Epidermal melanocyte (primary cell): ENCODE data around the gene LGI2.
"Not testable (repeated sequence)": the region's sequence is repeated elsewhere in the genome, so short reads cannot be mapped to it uniquely, and the experiment has no call there.

Experiments
- DNase-seq: peaks from one replicate; pipeline ENCODE4 v3.0.0; 2011; ENCODE audit warnings: low spot score; ENCODE audit not compliant: insufficient read length

Gene LGI2, protein sequence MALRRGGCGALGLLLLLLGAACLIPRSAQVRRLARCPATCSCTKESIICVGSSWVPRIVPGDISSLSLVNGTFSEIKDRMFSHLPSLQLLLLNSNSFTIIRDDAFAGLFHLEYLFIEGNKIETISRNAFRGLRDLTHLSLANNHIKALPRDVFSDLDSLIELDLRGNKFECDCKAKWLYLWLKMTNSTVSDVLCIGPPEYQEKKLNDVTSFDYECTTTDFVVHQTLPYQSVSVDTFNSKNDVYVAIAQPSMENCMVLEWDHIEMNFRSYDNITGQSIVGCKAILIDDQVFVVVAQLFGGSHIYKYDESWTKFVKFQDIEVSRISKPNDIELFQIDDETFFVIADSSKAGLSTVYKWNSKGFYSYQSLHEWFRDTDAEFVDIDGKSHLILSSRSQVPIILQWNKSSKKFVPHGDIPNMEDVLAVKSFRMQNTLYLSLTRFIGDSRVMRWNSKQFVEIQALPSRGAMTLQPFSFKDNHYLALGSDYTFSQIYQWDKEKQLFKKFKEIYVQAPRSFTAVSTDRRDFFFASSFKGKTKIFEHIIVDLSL

DNA sequence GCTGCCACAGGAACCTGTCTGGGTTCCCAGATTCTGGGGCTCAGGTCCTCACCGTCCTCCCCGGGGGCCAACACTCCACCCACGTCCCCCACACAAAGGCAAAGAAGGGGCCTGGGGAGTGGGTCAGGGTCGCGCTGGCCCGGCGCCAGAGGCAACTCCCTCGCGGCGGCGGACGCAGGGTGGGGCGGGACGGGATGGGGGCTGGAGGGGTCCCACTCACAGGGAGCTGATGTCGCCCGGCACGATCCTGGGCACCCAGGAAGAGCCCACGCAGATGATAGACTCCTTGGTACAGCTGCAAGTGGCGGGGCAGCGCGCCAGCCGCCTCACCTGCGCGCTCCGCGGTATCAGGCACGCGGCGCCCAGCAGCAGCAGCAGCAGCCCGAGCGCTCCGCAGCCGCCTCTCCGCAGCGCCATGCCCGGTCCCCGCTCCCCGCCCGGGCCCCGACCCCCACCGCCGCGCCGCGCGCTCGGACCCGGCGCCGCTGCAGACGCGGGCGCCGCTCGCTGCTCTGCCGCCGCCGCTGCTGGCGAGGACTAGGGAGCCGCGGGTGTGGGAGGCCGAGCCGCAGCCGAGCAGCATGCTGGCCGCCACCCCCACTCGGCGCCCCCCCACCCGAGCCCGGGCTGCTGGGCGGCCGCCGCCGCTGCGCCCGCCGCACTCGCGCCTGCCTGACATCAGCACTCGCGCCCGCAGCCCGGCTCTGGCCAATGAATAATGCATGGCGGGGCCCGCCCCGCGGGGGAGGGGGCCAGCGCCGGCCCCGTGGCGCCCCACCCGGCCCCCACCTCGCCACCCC, at the start of gene LGI2:
Gene LGI2 (minus strand): TSS at position 670 of the 800 bp plus-strand sequence. CDS start 253 bp downstream, at position 417.
- no peak for DNase-seq

DNA sequence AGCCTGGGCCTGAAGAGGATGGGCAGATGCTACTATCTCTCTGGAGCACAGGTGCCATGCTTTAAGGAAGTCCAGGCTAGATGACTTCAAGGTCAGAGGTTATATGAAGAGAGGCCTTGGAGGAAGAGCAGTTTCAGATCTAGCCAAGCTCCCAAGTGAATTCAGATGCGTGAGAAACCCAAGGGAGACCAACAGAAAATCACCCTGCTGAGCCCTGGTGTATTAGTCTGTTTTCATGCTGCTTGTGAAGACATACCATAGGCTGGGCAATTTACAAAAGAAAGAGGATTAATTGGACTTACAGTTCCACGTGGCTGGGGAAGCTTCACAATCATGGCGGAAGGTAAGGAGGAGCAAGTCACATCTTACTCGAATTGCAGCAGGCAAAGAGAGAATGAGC, 47.8 kb upstream of the LGI2 start:
- no peak for DNase-seq

DNA sequence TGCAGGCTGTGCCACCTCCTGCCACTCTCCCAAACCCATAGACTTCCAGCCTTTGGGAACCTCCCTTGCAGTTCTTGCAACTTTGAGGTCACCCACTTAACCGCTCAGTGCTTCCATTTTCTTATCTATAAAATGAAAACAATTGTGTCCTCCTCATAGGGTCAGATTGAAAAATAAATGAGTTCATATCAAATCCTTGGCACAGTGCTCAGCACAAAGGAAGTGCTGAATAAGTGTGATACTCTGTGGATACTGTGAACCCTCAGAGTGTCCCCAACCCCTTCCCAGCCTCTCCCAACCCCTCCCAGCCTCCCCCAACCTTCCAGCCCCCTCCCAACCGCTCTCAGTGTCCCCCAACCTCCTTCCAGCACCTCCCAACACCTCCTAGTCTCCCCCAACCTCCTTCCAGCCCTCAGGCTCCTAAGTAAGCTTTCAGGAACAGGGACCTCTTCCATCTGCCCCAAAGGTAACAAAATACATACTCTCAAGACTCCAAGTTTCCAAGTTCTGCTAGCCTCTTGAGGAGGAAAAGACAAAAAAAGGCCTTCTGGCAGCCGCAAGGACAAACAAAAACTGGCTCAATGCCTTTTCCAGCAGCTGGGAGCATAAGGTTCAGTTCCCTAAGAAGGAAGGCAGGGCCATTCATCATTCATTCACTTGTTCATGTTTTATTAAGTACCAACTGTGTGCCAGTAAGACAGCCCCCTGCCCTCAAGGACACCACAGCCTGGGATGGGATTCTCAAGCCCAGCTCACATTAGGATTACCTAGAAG, 46.1 kb upstream of the LGI2 start:
- DNase-seq: no peak

DNA sequence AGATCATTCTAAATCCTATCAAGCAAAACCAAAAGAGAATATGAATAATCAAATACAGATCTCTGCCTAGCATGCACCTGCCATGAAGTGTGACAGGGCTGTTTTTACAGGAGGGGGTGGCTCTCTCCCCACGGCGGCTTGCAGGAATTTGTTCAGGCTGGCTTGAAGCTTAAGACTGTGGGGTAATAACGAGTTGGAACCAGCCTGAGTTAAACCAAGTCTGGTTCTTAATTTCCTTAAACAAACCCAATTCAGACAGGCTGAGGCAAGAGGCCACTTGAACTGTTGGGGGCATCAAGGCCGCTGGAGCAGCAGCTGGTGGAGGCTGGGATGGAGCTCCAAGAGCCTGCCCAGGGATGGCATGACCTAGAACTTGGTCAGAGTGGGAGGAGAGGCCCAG, 45.1 kb upstream of the LGI2 start:
- DNase-seq: no peak

DNA sequence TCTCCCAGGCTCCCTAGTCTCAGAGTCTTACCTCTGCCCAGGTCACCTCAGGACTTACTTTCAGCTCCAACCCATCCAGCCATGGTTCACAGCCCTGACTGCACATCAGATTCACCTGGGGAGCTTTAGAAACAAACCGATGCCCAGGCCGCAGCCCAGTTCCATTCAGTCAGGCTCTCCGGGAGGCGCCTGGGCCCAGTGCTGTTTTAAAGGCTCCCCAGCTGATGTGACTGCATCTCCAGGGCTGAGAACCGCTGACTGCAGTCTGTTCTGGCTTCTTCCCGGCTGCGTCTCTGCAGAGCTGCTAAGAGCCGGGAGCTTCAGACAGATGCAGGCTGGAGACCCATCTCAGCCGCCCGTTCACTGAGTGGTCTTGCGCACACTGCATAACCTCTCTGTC, 44.4 kb upstream of the LGI2 start:
- DNase-seq: no peak

DNA sequence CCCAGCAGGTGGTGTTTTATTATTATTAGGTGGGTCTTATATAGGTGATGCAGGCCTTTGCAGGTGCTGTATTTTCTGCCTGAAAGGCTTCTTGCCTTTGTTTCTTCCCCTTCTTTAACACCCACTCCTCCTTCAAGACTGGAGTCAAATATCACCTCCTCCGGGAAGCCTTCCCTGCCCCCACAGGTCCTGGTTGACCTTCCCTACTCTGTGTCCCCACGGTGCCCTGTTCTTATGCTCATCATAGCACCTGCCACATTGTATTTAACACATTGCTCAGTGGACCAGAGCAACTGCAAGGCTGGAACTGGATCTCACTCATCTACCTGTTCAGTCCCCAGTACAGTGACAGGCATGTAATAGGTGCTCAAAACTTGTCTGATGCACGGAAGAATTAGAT, 39.8 kb upstream of the LGI2 start:
- no peak for DNase-seq

DNA sequence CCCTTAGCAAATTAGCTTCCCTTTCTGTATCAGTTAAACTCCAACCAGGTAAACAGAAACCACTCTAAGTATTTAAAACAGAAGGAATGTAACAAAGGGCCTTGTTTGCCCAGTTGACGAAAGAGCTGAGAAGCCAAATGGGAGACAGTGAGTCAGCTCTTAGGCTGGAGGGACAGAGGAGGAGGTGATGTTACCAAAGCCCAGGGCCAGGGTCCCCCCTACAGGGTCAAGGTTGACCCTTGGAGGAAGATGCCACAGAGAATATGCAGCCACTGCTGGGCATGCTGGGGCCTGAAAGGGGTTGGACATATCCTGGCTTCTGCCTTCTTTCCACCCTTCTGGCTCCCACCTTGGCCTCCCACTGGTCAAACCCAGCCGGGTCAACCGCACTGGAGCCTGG, 38.3 kb upstream of the LGI2 start:
- DNase-seq: no peak

DNA sequence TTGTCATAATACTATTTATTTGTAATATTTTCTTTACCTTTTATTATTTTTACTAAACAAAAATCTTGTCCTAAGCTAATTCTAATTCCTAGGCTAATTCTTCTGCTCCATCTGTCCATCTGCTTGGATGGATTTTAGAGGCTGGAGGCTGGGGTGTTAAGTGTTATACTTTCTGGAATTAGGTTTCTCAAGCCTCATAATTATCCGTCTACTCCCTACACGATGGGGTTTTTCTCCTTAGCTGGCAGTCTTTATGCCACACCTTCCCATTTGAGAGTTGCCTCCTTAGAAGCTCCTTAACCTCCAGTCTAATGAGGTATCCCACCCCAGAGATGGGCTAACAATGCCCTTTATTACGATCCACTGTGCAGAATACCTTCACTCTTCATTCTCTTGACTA, 37.6 kb upstream of the LGI2 start:
- no peak for DNase-seq

DNA sequence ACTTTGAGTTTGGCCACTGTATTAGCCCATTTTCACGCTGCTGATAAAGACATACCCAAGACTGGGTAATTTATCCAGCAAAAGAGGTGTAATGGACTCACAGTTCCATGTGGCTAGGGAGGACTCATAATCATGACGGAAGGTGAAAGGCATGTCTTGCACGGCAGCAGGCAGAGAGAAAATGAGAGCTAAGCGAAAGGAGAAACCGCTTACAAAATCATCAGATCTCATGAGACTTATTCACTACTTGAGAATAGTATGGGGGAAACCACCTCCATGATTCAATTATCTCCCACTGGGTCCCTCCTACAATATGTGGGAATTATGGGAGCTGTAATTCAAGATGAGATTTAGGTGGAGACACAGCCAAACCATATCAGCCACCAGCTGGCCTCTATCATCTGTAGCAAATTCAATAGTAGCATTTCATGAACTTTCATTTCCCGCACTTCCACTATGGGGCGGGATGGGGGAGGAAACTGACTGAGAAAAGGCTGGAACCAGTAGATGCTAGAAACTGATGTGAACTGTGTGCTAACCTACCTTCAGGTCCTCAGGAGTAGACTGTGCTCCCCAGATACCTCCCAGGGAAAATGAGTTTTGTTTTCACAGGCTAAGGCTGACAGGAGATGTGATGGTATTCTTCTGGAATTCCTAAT, 35.3 kb upstream of the LGI2 start:
- no peak for DNase-seq

DNA sequence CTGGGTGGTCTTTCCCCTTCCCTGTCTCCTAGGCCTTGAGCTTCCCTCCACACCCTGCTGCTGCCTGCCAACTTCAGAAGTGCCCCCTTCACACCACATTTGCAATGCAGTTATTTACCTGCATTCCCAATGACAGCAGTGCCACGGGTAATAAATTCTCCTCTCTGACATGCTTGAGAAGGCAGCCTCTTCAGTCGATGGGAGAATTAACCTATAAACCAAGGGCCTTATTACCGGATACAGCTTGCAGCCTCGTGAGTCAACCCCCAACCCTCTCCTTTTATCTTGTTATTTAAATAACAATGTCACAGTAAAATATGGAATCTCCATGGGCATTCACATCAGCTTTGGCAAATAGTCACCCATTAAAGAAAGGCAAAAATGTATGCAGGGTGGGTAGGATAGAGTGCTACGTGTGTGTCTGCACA, 34.7 kb upstream of the LGI2 start:
- no peak for DNase-seq

DNA sequence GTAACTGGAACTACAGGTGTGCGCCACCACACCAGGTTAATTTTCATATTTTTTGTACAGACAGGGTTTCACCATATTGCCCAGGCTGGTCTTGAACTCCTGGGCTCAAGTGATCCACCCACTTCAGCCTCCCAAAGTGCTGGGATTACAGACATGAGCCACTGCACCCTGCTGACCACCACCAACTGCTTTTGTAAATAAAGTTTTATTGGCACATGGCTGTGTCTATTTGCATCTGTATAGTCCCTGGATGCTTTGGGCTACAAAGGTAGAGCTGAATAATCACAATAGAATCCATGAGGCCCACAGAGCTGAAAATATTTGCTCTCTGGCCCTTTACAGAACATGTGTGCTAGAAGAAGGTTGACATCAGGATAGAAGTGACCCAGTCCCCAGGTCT, 33.7 kb upstream of the LGI2 start:
- not testable (repeated sequence) for DNase-seq

DNA sequence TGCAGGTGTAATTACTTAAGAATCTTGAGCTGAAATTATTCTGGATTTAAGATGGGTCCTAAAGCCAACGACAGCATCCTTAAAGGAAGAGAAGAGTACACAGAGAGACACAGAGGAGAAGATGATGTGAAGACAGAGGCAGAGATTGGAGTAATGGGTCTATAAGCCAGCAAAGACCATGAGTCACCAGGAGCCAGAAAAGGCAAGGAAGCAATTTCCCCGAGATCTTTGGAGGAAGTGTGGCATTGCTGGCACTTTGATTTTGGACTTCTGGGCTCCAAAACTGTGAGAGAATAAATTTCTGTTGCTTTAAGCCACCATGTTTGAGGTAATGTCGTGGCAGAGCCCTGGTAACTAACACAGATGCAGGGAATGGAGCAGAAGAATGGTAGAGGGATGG, 32.4 kb upstream of the LGI2 start:
- no peak for DNase-seq

DNA sequence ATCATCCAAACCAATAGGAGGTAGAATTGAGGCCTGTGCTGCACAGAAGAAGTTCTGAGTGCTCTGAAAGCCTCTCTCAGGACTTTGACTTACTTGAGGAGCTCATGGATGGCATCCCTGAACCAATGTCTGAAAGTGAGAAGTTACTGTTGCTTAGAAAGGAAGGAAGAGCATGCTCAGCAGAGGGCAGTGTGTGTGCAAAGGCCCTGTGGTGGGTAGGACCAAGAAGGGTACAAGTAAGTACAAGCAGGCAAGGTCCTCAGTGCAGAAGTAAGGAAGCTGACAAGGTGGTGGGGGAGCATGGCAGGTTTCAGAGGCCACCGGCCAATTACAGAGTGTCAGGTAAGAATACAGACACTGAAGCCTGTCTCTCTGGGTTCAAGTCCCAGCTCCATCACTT, 31.4 kb upstream of the LGI2 start:
- no peak for DNase-seq

DNA sequence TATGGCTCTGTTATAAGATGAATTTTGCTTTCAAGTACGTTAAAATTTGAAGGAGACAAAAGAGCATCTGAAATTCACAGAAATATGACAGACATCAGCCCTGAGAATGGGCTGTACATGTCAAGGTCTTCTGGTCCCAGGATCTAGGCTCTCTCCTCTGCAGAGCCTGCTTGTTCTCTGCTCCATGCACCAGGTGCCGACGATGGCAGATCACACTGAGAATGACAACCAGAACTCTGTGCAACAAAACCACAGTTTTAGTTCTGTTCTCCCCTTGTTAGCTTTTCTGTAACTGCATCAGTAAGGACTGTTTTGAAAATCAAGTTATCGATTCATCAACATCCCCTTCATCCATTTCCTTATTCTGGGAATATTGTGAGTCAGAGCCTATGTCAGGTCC, 30.9 kb upstream of the LGI2 start:
- no peak for DNase-seq

DNA sequence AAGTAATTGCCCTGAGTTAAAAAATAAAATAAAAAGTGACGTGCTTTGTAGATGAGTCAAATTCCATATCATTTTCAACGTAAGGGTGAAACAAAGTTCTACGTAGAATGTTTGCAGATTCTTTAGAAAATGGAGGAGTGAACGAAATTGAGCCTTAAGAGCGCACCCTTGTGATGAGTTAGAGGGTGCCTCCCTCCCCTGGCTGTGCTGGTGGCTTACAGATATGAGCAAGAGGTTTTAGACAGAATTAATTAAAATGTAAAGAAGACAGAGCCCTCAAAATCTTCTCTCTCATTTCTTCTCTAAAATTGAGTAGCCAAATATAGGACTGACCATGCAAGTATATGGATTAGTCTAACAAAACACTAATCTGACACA, 30.2 kb upstream of the LGI2 start:
- DNase-seq: no peak

DNA sequence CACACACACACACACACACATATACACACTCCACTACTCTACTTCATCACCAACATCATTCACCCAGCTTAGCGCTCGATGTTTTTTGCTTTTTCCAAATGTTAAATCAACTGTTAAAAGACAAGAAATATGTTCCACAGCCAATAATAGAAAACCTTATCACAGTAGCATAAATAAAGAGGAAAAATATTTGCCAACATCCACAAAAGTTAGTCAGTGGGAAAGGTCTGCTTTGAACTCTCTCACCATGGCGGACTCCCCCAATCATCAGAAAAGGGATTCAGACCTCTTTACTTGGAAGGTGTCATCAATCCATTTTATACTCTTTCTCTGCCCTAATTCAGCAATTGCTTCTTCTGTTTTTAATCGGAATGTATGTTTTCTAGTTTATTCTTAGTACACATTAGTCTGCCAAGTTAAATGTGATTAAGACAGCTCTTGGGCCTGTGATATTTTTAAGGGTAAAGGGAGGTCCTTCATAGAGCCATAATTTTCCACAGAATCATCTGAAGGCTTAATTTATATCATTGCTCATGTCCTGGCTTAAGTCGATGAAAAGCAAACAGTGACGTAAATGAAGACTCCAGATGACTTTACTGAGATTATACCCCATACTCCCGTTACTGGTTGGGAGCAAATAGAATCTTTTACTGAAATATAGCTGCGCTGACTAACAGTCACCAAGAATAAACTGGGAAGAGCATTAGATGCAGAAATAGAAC, 29.7 kb upstream of the LGI2 start:
- no peak for DNase-seq

DNA sequence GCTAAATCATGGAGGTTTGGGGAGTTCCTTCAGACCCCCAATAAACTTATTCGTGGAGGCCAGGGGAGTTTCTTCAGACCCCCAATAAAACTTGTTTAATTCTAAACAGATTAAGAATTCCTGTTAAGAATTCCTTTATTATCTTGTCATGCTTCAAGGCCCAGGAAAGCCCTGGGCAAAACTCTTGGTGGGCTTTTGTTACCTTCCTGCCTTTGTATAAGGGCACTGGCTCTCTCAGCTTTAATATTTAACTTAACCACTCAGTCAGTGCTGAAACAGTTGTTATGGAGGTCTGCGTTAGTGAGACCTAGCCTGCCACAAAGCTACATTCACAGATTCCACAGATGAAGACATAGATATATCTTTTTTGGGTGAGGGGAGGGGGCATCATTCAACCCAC, 29.0 kb upstream of the LGI2 start:
- no peak for DNase-seq

DNA sequence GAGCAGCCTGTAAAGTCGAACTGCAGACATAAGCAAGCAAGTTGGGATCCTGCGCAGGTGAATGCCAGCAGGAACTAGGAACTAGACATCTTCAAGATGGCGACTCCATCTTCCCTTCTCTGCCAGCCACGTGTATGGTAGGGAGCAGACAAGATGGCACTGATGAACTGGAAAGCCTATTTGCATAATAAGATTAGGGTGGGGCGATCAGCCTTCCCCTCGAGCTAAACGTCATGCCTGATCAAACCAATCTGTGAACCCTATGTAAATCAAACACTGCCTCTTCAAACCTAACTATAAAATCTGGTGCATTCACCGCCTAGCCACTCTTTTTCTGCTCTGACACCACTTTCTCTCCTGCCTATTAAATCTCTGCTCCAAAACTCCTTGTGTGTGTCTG, 28.1 kb upstream of the LGI2 start:
- no peak for DNase-seq

DNA sequence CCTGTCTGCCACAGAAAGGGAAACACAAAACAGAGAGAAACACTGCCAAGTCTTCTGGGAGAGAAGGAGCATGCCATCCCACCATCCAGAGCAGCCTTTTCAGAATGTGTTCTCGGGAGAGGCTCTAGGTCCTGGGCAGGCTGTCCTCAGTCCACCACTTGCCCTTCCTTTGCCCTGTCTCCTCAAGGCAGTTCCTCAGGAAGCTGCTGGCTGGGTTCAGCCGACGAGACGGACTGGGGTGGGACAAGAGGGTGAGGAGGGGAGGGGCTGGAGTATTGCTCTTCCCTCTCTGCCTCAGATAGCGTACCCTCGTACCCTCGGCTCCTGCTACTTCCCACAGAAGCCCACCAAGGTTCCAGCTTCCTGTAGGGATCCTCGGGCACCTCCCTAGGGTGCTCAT, 26.6 kb upstream of the LGI2 start:
- DNase-seq: no peak

DNA sequence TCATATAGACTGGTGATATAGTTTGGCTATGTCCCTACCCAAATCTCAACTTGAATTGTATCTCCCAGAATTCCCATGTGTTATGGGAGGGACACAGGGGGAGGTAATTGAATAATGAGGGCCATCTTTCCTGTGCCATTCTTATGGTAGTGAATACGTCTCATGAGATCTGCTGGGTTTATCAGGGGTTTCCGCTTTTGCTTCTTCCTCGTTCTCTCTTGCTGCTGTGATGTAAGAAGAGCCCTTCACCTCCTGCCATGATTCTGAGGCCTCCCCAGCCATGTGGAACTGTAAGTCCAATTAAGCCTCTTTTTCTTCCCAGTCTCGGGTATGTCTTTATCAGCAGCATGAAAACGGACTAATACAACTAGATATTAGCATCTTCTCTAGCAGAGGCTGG, 21.3 kb upstream of the LGI2 start:
- DNase-seq: not testable (repeated sequence)

DNA sequence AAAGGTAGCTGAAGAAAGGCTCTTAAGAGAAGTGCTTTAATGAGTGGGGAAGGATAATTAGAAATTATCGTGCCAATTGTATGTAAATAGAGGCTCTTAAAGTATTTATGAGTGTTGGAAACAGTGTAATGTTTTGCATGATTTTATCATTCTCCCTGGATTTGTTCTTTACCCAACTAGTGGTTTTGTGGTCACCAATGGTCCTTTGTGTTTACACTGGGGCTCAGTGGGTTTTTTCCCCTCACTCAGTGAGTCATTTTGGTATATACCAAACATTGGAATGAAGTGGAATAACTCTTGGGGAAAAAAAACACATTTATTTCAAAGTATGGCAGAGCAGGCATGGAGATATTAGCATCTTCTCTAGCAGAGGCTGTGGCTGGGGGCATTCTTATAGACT, 20.8 kb upstream of the LGI2 start:
- DNase-seq: no peak
